ENCODE data around the gene TYW3. TPM values are rescaled to one million over a fixed set of nuclear protein-coding genes. Genes with fewer than 3 reads are reported as not detected.

TYW3 gene
- total RNA-seq, 1 donor from 2014 or later = 8.8 TPM

DNA sequence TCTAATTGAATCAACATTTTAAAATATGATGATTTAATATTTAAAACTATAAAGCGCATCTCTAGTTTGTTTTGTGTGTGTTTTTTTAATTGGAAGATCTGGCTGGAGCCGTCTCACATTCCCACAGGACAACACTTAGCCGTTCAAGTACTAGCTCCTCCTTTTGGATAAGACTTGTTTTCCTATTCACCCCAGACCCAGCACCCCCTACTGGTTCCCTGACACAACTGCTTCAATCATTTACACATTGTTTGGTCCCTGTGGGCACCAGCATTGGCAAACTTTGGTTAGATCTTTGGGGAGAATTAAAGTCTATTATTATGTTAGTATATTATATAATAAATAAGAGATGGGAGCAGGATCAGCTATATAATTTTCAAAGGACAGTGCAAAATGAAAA, 34.5 kb downstream of the TYW3 start:
- intact Hi-C loops (cut with DNase I) = no loop called here
- no peak overlapping the region for H3K4me3 ChIP-seq
- H3K27me3 ChIP-seq = no peaks in the 10 kb centered on the region
- H3K27ac ChIP-seq = no peak overlapping the region
- no peaks in the 10 kb centered on the region for H3K4me1 ChIP-seq
- no peaks in the 10 kb centered on the region for H3K36me3 ChIP-seq
- DNase-seq (ENCODE audit: extremely low spot score in 2 of 2) = no peak
- H3K9me3 ChIP-seq = no peaks in the 10 kb centered on the region
- TF ChIP-seq POLR2AphosphoS5 (IDR thresholded peaks at IDR 0.05; ENCODE audit: insufficient read depth in 1 of 2, low read depth in 1 of 2) = no peak
- no peak for TF ChIP-seq POLR2A (IDR thresholded peaks at IDR 0.05)
- TF ChIP-seq, protein P1, sequence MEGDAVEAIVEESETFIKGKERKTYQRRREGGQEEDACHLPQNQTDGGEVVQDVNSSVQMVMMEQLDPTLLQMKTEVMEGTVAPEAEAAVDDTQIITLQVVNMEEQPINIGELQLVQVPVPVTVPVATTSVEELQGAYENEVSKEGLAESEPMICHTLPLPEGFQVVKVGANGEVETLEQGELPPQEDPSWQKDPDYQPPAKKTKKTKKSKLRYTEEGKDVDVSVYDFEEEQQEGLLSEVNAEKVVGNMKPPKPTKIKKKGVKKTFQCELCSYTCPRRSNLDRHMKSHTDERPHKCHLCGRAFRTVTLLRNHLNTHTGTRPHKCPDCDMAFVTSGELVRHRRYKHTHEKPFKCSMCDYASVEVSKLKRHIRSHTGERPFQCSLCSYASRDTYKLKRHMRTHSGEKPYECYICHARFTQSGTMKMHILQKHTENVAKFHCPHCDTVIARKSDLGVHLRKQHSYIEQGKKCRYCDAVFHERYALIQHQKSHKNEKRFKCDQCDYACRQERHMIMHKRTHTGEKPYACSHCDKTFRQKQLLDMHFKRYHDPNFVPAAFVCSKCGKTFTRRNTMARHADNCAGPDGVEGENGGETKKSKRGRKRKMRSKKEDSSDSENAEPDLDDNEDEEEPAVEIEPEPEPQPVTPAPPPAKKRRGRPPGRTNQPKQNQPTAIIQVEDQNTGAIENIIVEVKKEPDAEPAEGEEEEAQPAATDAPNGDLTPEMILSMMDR (IDR thresholded peaks at IDR 0.05) = no peak

DNA sequence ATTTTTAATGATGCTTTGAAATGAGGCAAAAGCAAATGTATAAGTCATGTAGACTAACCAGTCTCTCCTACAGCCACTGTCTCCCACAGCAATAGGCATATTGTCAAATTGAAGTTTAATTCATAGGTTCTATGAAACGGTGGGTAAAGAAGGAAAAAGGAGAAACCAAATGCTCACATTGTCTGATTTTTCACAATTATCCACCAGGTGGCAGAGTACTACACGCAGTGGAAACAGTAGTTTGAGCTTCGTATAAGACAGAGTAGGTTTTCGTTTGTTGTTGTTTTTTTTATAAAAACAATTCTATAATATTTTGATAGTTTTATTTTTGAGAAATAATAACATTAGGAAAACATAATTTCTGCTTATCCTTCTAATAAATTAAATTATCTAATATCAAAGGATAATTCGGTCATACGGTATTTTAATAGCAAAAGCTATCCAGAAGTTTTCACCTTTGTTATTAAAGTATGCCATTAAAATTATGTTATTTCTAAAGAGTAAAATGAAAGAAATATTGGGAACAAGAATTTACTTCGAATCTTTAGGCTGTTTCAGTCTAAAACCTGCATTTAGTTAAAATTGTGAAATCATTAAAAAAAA, 39.1 kb downstream of the TYW3 start:
- Histone ChIP-seq H3K4me3 (no peak overlapping the region), H3K36me3 (no peaks in the 10 kb centered on the region), H3K4me1 (no peaks in the 10 kb centered on the region), H3K27ac (no peak overlapping the region), H3K9me3 (no peaks in the 10 kb centered on the region), H3K27me3 (no peaks in the 10 kb centered on the region)
- no peak for DNase-seq (ENCODE audit: extremely low spot score in 2 of 2)
- TF ChIP-seq, protein P1 (IDR thresholded peaks at IDR 0.05) = peak; percentile 38 to 51 (median 49)
- TF ChIP-seq POLR2A (IDR thresholded peaks at IDR 0.05) = no peak
- intact Hi-C loops (cut with DNase I) = no loop called here

DNA sequence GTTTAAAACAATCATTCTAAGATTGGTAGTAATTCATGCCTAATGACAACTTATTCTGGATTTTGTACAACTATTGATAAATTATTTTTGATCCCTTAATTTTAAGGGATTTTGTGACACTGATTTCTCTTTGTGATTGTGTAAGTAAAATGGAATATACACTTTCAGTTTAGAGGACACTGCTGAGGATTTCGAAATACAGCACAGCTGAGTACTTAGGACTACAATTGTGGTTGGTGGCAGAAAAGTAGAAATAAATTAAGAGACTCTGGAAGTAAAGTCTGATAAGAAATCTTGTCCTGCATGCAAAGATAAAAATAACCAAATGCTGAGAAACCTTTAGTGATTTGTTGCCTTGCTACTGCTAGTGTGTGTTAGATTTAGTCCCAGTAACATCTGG, 40.0 kb downstream of the TYW3 start:
- TF ChIP-seq POLR2AphosphoS5 (IDR thresholded peaks at IDR 0.05; ENCODE audit: insufficient read depth in 1 of 2, low read depth in 1 of 2) = no peak
- TF ChIP-seq, protein P1 (IDR thresholded peaks at IDR 0.05) = no peak
- TF ChIP-seq POLR2A (IDR thresholded peaks at IDR 0.05) = no peak
- Histone ChIP-seq H3K4me3 (no peak overlapping the region), H3K9me3 (no peaks in the 10 kb centered on the region), H3K27ac (no peak overlapping the region), H3K27me3 (no peaks in the 10 kb centered on the region), H3K36me3 (no peaks in the 10 kb centered on the region), H3K4me1 (no peaks in the 10 kb centered on the region)
- intact Hi-C loops (cut with DNase I) = no loop called here
- DNase-seq (ENCODE audit: extremely low spot score in 2 of 2) = no peak

DNA sequence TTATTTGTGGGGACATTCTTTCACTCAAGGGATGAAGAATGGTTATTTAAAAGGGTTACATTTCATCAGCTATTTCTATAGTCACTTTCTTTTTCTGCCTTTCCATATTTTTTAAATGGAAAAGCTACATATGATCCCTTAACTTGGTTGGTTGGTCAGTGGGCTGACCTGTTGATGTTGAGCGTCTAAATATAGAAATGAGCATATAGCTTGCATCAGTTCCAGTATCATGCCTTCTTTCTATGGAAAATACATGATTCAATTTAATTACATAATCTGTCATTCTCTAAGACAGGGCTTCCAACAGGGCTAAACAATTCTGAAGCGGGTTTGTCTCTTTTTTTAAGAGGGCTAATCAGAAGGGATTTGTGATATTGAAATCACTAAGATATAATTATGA, 40.6 kb downstream of the TYW3 start:
- intact Hi-C loops (cut with DNase I) = no loop called here
- no peaks in the 10 kb centered on the region for H3K36me3 ChIP-seq
- no peak overlapping the region for H3K4me3 ChIP-seq
- no peaks in the 10 kb centered on the region for H3K4me1 ChIP-seq
- H3K27ac ChIP-seq = no peak overlapping the region
- H3K27me3 ChIP-seq = no peaks in the 10 kb centered on the region
- TF ChIP-seq POLR2A (IDR thresholded peaks at IDR 0.05) = no peak
- TF ChIP-seq, protein P1 (IDR thresholded peaks at IDR 0.05) = no peak
- no peak for TF ChIP-seq POLR2AphosphoS5 (IDR thresholded peaks at IDR 0.05; ENCODE audit: insufficient read depth in 1 of 2, low read depth in 1 of 2)
- no peak for DNase-seq (ENCODE audit: extremely low spot score in 2 of 2)
- H3K9me3 ChIP-seq = no peaks in the 10 kb centered on the region

DNA sequence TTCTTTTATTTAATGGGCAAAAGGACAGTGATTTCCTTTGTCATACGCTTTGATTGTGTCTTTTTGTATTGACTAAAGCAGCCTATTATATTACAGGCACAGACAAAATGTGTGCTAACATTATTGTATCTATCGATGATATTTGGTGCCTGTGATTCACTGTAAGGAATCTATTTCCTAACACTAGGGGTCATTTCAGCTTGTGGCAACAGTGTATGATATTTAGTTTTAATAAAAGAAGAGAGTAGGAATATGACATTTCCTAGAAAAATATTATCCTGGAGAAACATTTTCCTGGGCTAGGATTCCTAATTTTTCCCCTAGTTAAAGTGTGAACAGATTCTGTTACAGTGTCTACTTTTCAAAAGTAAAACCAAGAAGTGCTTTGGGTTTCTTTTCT, 42.8 kb downstream of the TYW3 start:
- DNase-seq (ENCODE audit: extremely low spot score in 2 of 2) = no peak
- no peak overlapping the region for H3K4me3 ChIP-seq
- H3K4me1 ChIP-seq = no peaks in the 10 kb centered on the region
- TF ChIP-seq, protein P1 (IDR thresholded peaks at IDR 0.05) = no peak
- TF ChIP-seq POLR2AphosphoS5 (IDR thresholded peaks at IDR 0.05; ENCODE audit: insufficient read depth in 1 of 2, low read depth in 1 of 2) = no peak
- no peak for TF ChIP-seq POLR2A (IDR thresholded peaks at IDR 0.05)
- H3K9me3 ChIP-seq = no peaks in the 10 kb centered on the region
- no peaks in the 10 kb centered on the region for H3K27me3 ChIP-seq
- intact Hi-C loops (cut with DNase I) = no loop called here
- H3K27ac ChIP-seq = no peak overlapping the region
- H3K36me3 ChIP-seq = no peaks in the 10 kb centered on the region
